Skin epidermis (tissue), 12 donors: ENCODE results near the gene ADAM22.
"Not testable (repeated sequence)": the region's sequence is repeated elsewhere in the genome, so short reads cannot be mapped to it uniquely, and the experiment has no call there.

ENCODE experiments used
- H3K27ac ChIP-seq, 21 experiments: fragments of 200-600 bp; sonication (generic) in 11 of 21; one replicate each; pipeline ENCODE4 v1.5.0; 2020; ENCODE audit warnings: mild to moderate bottlenecking in 3 of 21, inconsistent platforms in 2 of 21, moderate library complexity in 2 of 21
- H3K4me3 ChIP-seq, 7 experiments: fragments of 200-600 bp; sonication (generic) in 2 of 7; one replicate each; pipeline ENCODE4 v1.5.0; 2020; ENCODE audit warnings: inconsistent platforms in 2 of 7, mild to moderate bottlenecking in 2 of 7, moderate library complexity in 1 of 7

Gene ADAM22

DNA sequence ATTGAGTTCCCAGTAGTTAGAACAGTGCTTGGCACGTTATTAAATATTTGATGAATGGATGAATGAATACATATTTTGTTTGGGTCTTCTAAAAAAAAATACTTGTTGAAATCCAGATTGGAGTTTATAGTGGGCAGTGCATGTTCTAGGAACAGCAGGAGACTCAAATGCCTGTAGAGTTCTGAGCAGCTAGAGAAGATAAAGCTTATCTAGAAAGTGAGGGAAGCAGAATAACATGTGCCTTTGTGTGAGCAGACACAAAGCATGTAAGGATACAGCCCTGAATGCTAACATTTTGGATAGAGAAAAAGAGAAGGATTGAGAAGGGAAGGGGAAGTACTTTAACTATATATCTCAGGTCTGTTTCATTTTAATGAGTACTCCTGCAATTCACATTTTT lies 213.9 kb downstream of the ADAM22 start:
- no peak overlapping the region for H3K27ac ChIP-seq
- no peak overlapping the region for H3K4me3 ChIP-seq

DNA sequence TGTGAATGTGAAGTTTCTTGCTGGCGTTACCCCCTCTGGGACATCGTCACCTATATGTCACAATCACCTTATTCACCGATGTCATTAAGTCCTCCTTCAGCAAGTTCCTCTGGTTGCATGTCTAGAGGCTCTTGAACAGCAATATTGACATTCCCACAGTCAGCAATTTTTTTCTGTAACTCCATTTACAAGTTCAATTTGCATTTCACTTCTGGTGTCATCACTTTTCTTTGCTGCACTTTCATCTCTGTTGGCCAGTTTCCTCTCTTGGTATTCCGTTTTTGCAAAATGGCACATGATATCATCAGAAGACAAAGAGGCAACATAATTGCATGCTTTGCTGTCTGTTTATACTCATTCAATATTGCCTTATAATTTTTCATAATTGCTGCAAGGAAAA lies 216.0 kb downstream of the ADAM22 start:
- no peak overlapping the region for H3K27ac ChIP-seq
- H3K4me3 ChIP-seq = no peak overlapping the region

DNA sequence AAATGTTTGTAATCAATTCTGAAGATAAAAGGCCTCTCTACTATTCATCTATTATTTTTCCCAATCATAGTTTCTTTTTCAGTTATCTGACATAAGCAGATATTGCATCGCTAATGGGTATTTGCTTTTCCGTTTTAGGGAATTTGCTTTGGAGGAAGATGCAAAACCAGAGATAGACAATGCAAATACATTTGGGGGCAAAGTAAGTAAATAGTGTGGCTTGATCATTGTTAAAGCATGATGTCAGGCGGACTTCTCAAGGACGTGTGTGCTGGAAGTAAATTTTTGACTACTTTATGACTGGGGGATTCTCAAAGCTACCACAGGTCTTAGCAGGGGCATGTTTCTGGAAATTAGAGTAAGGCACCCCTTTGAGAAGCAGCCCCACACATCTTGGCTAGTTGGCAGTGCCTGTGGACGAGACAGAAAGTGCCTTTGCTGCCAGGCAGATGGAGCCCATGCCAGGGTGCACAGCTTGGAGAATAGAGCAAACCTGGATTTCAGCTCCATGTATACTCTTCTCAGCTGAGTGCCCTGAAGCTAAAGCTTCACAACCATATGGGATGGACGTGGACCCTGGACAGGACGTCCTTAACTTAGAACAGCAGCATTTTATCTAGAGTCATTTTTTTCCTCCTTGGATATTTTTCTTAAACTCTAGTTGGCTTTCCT lies 217.2 kb downstream of the ADAM22 start:
- Histone ChIP-seq H3K27ac (no peak overlapping the region), H3K4me3 (no peak overlapping the region)

DNA sequence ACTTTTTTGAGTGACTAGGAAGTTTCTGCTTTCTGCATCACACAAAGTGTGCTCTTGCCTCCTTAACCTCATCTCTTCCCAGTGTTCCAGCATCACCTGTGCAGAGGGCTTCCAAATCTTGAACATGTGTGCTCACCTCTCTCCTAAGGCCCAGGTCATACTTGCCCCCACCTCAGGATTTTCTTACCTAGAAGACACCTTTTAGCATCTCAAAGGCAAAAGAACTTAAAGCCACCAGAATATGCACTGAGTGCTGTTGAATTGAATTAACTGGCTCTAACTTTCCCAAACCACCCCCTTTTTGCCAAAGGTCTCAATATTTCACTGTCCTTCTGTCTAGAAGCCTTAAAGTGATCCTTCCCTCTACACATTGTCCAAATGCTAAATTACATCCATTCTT lies 219.3 kb downstream of the ADAM22 start:
- Histone ChIP-seq H3K4me3 (no peak overlapping the region), H3K27ac (no peak overlapping the region)

DNA sequence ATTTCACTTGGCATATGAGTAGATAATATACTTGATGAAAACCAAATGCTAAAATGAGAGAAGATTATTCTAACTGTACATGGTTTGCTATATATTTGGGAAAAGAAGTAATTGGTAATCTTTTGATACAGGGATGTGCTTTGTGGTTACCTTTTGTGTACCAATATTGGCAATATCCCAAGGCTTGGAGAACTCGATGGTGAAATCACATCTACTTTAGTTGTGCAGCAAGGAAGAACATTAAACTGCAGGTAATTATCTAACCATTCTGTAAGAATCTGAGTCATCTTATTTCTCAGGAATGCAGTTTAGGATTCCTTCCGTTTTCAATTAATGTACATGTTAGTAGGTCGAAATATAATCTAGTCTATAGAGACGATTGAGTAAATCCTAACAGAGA lies 221.7 kb downstream of the ADAM22 start:
- no peak overlapping the region for H3K4me3 ChIP-seq
- H3K27ac ChIP-seq = no peak overlapping the region

DNA sequence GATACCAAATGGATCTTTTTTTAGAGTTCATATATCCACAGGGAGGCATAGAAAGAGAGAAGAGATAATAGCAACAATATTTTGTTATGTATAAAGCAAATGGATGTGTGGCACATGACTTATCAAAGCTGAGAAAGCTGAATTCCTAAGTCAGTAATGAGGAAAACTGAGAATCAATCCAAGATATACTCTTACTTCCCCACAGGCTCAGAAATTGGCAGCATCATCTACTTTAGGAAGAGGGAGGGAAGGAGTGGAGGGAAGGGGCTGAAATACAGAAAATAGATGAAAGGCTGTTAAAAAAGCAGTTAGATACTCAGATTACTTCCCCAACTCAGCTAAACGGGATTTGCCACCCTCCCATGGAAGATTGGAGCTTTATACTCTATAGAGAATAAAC lies 222.3 kb downstream of the ADAM22 start:
- Histone ChIP-seq H3K4me3 (no peak overlapping the region), H3K27ac (no peak overlapping the region)

DNA sequence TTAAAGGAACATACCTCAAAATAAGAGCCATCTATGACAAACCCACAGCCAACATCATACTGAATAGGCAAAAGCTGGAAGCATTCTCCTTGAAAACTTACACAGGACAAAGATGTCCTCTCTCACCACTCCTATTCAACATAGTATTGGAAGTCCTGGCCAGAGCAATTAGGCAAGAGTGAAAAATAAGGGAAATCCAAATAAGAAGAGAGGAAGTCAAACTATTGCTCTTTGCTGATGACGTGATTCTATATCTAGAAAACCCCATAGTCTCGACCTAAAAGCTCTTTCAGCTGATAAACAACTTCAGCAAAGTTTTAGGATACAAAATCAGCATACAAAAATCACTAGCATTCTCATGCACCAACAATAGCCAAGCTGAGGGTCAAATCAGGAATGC lies 225.7 kb downstream of the ADAM22 start:
- not testable (repeated sequence) for H3K4me3 ChIP-seq, H3K27ac ChIP-seq

DNA sequence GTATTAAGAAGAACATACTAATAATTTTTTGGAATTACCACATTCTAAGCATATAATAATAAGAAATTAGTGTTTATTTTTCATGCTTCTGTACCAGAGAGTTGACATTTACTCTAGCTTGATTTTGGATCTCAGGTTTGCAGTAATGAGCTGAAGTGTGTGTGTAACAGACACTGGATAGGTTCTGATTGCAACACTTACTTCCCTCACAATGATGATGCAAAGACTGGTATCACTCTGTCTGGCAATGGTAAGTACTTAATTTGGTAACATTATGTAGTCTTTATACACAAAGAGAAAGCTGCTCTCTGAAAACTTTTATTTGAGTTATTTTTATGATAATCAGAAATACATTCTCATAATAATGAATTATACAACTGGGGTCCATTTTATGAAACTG lies 231.6 kb downstream of the ADAM22 start:
- Histone ChIP-seq H3K27ac (no peak overlapping the region), H3K4me3 (no peak overlapping the region)

DNA sequence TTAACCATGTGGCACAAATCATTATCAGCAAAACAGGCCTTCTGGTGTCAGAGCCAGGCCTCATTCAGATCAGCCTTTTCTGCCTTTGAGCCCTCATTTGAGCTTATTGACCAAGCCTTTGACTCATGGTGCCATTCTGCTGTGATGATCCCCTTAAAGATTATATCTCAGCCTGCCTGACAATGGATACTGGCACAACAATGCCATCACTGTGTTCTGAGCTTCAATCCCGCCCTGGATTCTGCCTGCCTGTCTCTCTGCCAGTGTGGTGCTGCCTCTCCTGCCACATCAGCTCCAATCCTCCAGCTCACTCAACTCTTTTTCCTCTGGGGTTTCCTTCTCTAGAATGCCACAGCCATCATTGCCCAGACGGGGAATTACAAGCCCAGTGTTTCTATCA lies 233.2 kb downstream of the ADAM22 start:
- no peak overlapping the region for H3K27ac ChIP-seq

DNA sequence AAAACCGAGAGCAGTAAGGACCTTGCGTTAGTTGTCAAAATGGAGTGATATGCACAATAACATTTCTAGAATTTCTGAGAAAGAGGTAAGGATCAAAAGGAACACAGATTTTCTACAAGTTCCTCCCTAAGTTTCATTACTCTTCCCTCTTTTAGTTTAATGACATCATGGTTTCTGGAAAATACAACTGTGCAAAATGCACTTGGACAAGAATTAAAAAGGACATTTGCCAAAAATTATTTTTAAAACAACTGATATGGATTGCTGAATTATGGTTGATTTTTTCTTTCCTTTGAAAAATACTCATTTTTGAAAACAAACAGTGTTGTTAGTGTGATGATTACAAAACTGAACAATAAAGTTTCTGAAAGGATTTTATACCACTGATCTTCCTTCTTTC lies 233.7 kb downstream of the ADAM22 start:
- Histone ChIP-seq H3K27ac (no peak overlapping the region), H3K4me3 (no peak overlapping the region)

More for the DNA sequence above, 233.2 kb downstream of the ADAM22 start:
- H3K4me3 ChIP-seq = no peak overlapping the region

DNA sequence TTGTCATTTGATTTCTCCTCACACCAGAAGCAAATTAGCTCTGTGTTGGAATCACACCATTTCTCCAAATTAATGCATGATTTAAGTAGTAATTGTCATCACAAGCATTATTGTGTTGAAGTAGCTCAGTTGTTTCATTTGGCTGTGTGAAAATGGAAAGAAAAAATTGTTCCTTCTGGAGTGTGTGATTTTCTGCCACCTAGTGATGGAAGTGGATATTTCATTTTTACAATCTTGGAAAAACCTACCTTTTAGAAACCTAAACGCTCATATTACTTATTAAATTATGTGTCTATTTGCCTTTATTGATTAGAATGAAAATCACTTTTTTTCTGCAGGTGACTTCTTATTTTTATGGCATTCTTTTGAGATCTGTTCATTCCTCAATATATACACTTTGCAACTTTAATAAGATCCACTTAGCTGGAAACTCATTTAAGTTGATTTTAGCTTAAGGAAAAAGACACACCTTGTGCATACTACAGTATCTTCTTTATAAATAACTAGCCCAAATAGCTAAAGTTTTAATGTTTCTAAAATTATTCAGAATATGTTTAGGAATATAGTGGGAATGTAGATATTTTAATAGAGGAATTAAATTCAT lies 235.8 kb downstream of the ADAM22 start:
- H3K27ac ChIP-seq = no peak overlapping the region
- no peak overlapping the region for H3K4me3 ChIP-seq

DNA sequence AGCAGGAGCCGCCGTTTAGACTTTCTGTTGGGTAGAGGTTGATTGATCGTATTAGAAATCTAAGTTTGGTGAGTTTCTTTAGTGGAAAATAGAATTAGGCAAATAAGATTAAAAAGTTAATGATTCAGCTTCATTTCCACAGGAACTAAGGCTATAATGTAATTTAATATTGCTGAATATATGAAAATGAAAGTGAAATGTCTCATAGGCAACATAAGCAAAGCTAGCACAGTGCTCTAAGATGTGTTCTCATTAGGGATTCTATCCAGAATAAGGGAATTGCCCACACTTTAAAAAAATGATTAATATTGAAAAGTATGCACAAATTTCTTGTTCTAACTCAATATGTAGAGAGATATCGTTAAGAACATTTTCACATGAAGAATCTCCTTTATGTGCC lies 238.8 kb downstream of the ADAM22 start:
- H3K27ac ChIP-seq = no peak overlapping the region
- H3K4me3 ChIP-seq = no peak overlapping the region

DNA sequence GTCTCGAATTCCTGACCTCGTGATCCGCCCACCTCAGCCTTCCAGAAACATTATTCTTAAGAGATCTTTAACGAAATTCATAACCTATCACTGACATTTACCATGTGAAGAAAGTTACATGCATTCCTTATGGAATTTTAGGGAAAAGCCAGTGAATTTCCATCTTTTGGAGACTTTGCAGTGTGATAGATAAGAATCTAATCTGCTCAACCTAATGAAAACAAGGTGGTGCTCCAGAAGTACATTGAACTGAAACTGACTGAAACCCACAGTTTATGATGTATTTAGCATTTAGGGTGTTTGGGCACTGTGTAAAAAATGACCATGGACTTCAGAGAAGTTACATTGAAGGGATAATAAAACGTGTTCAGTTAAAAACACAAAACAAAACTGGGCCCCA lies 242.1 kb downstream of the ADAM22 start:
- no peak overlapping the region for H3K4me3 ChIP-seq
- no peak overlapping the region for H3K27ac ChIP-seq

DNA sequence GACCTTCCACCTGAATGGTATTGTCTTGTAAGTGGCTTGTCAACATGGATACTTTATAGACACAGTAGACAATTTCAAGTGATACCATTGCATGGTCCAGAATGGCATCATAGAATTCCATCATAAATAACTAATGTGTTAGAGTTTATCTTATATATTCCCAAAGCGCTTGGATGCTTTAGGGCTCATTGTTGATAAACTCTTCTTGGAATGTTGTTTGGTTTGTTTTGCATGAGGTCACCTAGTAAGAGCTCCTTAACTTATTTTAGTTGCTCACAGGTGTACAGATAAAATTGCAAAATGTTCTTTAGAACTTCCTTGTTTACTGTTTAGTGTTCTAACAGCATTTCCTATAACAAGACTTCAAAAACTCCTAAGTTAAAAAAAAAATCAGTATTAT lies 249.0 kb downstream of the ADAM22 start:
- H3K4me3 ChIP-seq = no peak overlapping the region

DNA sequence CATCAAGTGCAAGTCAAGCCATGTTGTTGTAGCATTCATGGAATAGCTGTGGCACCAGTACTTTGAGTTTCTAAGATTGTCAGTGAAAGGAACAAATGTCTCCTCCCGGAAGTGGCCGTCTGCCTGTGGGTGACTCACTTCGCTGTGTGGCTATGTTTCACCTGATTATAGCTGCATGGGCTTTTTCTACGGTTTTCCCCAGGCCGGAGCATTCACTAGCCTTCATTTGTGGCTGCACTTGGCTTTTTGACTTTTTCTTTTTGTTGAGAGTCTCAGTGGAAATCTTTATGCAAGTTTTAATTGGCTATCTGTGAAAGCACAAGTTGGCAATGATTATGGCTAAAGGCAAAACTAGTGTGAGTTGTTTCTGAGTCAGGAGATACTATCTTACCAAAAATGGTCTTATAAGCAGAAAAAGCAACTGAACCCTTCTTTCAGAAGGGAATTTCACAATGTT lies 250.8 kb downstream of the ADAM22 start:
- peak overlapping the region in 2 of 21 experiments; percentile 17 to 23 for H3K27ac ChIP-seq
- H3K4me3 ChIP-seq = no peak overlapping the region

More for the DNA sequence above, 249.0 kb downstream of the ADAM22 start:
- H3K27ac ChIP-seq = no peak overlapping the region

DNA sequence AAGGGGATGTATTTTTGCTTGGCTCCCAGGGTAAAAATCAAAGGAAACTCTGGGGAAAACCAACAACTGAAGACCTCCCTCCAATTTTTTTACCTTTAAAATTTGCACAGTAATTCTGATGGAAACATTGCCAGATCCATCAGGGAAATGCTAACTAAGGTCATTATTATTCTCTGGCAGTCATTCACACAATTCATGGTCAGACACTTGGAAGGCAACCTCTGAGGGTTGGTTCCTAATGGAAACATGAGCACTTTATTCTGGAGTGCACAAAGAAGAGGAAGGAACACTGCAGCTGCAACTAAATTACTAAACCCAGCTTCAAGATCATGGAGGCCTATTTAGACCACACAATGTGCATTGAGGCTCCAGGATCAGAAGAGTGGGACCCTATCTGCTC lies 251.6 kb downstream of the ADAM22 start:
- H3K27ac ChIP-seq = no peak overlapping the region

DNA sequence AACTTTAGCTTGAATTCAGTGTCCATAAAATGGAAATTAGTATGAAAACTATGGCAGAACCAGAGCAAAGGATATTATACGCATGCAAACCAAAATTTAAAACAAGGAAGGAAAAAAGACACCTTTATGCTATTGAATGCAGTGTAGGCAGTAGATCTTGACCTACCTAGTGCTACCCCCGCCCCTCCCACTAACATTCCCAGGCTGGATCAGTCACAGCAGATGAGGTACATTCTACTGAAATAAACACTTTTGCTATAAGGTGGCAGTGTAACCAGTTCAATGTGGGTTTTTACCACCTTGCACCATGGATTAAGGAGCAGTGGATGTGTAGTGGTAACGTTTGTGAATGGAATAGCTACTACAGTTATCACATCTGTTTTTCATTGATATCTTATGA lies 257.9 kb downstream of the ADAM22 start:
- H3K4me3 ChIP-seq = no peak overlapping the region
- H3K27ac ChIP-seq = no peak overlapping the region

More for the DNA sequence above, 251.6 kb downstream of the ADAM22 start:
- H3K4me3 ChIP-seq = no peak overlapping the region

DNA sequence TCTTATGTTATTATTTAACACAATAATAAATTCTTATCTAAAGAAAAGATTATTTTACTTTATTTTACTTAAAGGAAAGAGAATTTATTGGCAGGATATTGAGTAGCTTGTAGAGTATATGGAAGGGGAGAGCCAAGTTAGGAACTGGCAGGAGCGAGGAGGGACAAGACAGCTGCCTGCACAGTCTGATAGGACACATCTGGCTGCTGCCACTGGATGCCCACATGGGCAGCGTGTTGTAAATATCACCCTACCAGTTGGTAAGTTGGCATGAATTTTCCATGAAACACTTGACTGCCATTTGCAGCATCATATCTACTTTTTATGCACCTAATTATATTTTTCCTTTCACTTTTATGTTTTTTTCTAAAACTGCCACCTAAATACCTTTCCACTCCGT lies 266.2 kb downstream of the ADAM22 start:
- Histone ChIP-seq H3K4me3 (no peak overlapping the region), H3K27ac (no peak overlapping the region)

DNA sequence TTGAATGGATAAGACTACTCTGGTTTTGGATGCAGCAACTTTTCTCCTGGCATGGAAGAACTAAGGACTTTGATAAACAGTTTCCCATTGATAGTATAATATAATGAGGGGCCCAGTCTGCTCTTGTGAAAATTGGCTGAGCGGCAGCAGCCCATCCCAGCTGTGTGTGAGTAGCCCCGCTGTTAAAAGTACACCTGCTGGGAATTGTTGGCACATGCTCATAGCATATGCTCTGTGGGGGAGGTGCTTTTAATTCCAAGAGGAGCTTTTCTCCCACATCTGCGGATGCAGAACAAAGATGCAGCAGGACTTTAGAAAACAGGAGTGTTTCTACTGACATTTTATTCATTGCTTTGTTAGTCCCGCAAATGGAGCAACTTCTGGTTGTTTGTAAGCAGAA lies 266.7 kb downstream of the ADAM22 start:
- Histone ChIP-seq H3K4me3 (no peak overlapping the region), H3K27ac (no peak overlapping the region)

DNA sequence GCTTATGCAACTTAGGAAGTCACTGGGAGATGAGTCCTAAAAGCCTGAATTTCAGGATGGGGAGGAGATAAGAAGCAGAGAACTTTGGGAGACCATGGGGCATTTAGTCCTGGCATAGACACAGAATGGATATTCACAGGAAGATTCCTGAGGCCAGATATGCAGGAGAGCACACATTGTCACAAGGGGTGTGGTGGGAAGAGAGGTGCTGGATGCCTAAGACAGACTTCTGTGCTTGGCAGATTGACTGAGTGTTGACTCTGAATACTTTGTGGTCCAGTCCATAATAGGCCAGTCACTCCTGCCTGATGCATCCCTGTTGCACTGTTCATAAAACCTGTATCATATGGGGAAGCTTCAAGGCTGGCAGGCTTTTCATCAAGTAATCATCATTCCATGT lies 267.3 kb downstream of the ADAM22 start:
- Histone ChIP-seq H3K27ac (no peak overlapping the region), H3K4me3 (no peak overlapping the region)

DNA sequence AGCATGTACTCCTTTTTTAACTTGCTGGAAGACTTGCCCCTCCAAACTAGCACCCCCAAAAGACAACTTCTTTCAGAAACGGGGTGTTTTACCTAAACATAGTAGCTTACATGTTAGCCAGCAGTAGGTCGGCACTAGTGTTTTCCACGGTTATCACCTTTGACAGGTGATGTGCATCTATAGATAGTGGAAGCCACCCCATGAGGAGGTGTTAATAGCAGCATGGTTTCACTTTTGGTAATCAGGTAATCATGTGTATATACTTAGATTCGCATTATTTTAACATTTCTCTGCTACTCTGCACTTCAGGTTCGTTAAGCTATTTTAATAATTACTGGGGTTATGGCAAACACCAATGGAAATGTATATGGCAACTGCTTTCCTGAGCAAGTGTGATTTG lies 268.2 kb downstream of the ADAM22 start:
- Histone ChIP-seq H3K27ac (no peak overlapping the region), H3K4me3 (no peak overlapping the region)

DNA sequence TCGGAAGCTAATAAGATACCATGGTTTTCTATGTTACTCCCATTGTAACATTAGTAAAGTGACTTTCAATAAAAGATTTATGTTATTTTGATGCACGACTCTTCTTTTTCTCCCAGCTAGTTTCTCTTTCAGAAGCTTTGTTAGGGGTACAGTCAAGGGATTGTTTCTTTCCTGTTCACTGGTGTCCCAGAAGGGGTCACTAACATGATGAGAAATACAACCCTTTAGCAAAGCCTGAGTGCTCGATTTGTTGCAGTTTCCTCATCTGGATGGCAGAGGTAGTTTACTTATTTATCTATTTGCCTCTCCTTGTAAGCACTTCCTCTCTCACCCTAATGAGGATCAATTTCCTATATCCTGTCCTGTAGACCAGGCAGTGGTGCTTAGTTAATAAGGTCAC lies 268.7 kb downstream of the ADAM22 start:
- H3K27ac ChIP-seq = no peak overlapping the region
- no peak overlapping the region for H3K4me3 ChIP-seq
